ENCODE results near the gene FAM13B.

FAM13B gene

GRCh38 chr5:138038826-138039225, 5.9 kb upstream of the FAM13B start:
- TF ChIP-seq, protein P1, sequence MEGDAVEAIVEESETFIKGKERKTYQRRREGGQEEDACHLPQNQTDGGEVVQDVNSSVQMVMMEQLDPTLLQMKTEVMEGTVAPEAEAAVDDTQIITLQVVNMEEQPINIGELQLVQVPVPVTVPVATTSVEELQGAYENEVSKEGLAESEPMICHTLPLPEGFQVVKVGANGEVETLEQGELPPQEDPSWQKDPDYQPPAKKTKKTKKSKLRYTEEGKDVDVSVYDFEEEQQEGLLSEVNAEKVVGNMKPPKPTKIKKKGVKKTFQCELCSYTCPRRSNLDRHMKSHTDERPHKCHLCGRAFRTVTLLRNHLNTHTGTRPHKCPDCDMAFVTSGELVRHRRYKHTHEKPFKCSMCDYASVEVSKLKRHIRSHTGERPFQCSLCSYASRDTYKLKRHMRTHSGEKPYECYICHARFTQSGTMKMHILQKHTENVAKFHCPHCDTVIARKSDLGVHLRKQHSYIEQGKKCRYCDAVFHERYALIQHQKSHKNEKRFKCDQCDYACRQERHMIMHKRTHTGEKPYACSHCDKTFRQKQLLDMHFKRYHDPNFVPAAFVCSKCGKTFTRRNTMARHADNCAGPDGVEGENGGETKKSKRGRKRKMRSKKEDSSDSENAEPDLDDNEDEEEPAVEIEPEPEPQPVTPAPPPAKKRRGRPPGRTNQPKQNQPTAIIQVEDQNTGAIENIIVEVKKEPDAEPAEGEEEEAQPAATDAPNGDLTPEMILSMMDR (conservative IDR thresholded peaks at IDR 0.05; ENCODE audit: low read length) = no peak

DNA sequence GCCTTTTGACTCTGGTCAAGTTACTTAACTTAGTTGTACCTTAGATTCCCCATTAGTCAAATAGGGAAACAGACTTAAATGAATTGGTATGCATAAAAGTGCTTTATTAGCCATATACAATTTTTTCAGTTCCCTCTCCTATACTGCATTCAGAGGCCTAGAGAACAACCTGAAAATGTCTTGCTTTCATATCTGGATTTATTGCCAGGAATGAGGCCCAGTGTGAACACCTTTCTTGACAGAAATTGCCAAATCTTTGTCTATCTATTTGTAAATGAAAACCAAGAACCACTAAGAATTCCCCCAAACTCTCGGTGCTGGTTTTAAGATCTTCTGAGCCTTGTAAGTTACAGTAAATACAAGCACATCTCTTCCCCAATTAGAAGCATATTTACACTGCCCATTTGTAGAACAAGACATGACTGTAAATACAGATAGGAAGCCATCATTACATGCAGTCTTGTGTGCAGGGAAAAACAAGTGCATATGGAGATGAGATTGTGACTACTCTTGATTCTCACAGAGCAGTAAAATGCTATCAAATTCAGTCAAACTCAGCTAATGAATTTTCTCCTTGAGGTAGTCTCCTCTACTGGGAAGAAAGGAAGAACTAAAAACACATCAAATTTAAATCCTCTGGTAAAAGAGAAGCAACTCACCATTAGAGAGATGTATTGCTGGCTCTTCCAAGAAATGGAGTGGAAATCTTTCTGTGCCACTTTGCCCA, 5.2 kb upstream of the FAM13B start:
- H3K4me3 ChIP-seq (ENCODE audit: low read length) = no peak overlapping the region
- TF ChIP-seq, protein P1 (conservative IDR thresholded peaks at IDR 0.05; ENCODE audit: low read length) = no peak
- no peak for DNase-seq (ENCODE audit: low read depth)

More at GRCh38 chr5:138038826-138039225, 5.9 kb upstream of the FAM13B start:
- DNase-seq (ENCODE audit: low read depth) = no peak
- no peak overlapping the region for H3K4me3 ChIP-seq (ENCODE audit: low read length)

GRCh38 chr5:138037271-138037670, 4.4 kb upstream of the FAM13B start:
- TF ChIP-seq, protein P1 (conservative IDR thresholded peaks at IDR 0.05; ENCODE audit: low read length) = no peak
- no peak overlapping the region for H3K4me3 ChIP-seq (ENCODE audit: low read length)
- DNase-seq (ENCODE audit: low read depth) = no peak

- peak; percentile 91 for DNase-seq (ENCODE audit: low read depth)
Observed at GRCh38 chr5:138035605-138036537, 3.0 kb upstream of the FAM13B start.

DNA sequence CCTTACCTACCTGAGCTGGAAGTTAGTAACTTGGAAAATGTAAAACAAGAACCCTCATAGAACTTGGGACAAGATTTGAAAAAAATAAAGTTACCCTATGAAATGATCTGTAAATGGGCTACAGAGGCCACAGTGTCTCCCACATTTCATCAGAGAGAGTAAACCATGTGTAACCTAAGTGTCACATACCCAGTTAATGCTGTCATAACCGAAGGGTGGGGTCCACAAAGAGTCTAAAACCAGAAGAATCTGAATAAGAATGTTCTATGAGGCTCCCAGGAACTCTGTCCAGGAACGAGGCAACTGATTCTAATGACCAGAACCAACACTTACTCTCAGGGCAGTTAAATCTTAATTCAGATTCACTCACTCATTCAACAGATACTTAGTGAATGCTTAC, 1.0 kb upstream of the FAM13B start:
- peak overlapping the region; percentile 92 for H3K4me3 ChIP-seq (ENCODE audit: low read length)
- peak; percentile 90 for DNase-seq (ENCODE audit: low read depth)
- TF ChIP-seq, protein P1 (conservative IDR thresholded peaks at IDR 0.05; ENCODE audit: low read length) = no peak

More at GRCh38 chr5:138035605-138036537, 3.0 kb upstream of the FAM13B start:
- no peak overlapping the region for H3K4me3 ChIP-seq (ENCODE audit: low read length)
- TF ChIP-seq, protein P1 (conservative IDR thresholded peaks at IDR 0.05; ENCODE audit: low read length) = peak; percentile 94

- DNase-seq (ENCODE audit: low read depth) = no peak
- TF ChIP-seq, protein P1 (conservative IDR thresholded peaks at IDR 0.05; ENCODE audit: low read length) = no peak
- H3K4me3 ChIP-seq (ENCODE audit: low read length) = peak overlapping the region; percentile 92
Observed at GRCh38 chr5:138033386-138033808, 518 bp upstream of the FAM13B start.
